Head of caudate nucleus (tissue), 42 donors: ENCODE measurements around the gene ABHD12.
A peak's percentile ranks its signal among the peaks of the same experiment; 100 is the strongest.

Experiments used
- DNase-seq, 42 donors: peaks; one replicate each; pipeline versions ENCODE4 v3.0.0 to v3.0.0-alpha.2; 2020 to 2021; ENCODE audit warnings: mixed read lengths in 7 of 42
- intact Hi-C: fragments of 100-400 bp; cut with DNase I; formaldehyde crosslinking; loops from one replicate; pipeline ENCODE4 v1.15.0; 2022

The ABHD12 gene

DNA sequence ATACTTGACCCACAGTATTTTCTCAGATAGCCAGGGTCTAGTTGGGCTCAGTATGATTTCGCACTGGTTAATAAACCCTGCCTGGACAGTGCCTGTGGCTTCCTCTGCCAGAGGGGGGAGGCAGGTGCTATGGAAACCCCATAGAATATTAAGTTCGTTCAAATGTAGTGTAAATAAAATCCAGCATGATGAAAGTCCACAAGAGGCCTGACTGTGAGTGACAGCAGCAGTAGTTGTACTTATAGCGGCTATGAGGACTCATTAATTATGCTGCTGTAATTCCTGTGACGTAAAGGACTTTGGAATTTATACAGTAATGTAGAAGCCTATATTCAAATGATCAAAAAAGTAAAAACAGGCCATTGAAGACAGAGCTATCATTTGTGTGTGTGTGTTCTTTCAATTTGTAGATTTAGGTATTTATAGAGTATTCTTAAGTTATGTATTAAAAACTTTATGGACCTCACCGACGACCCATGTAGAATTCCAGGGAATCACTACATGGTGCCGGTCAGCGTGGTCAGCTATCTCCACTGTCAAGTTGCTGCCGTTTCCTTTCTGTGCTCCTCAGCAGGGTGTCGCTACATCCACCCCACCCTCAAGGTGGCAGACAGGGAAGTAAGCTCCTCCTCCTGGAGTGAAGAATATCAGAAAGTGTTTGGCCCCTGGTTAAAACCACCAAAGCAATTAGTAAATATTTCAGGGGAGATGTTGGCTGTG is 132.7 kb downstream of the ABHD12 start:
- intact Hi-C loops: no loop called here
- peak in 2 of 42 donors; percentile 3 to 34 for DNase-seq

- intact Hi-C loops: no loop called here
- peak in 7 of 42 donors; percentile 7 to 32 (median 17) for DNase-seq
These were observed 133.5 kb downstream of the ABHD12 start for GRCh38 chr20:25257130-25257529.

GRCh38 chr20:25256226-25256859 is 134.3 kb downstream of the ABHD12 start:
- DNase-seq: peak in 7 of 42 donors; percentile 1 to 32 (median 13)
- intact Hi-C loops: no loop called here

DNA sequence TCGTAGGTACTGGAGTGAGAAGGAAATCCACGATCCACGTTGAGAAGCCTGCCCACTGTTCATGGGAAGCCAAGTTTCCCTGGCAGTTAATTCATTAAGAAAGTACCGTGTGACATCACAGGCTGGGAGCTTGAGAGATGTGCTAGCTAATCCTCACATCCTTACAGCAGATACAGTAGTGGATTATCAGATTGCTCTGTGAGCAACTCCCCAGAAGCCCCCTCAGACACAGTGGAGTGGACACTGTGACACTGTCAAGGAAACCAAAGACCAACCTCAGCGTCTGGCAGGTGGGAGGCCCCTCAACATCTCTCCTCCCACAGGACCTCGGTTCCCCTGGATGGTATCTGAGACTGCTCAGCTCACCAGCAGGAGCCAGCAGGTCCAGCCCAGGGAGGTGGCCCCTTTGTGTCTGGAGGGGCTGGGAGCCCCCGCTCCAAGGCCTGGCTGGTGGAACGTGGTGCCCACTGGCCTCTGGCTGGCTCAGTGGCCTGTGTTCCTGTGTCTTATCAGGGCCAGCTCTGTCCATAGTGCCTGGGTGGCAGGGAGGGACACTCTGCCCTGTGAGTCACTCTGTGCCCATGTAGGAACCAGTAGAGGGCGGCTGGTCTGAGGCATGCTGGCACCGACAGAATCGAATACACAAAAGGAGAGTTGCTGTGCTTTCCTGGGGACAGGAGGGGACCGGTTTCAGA is 135.5 kb downstream of the ABHD12 start:
- peak in 37 of 42 donors; percentile 34 to 88 (median 63) for DNase-seq
- intact Hi-C loops: no loop called here

GRCh38 chr20:25254571-25254970 is 136.1 kb downstream of the ABHD12 start:
- DNase-seq: peak in 1 of 42 donors; percentile 31
- intact Hi-C loops: no loop called here

DNA sequence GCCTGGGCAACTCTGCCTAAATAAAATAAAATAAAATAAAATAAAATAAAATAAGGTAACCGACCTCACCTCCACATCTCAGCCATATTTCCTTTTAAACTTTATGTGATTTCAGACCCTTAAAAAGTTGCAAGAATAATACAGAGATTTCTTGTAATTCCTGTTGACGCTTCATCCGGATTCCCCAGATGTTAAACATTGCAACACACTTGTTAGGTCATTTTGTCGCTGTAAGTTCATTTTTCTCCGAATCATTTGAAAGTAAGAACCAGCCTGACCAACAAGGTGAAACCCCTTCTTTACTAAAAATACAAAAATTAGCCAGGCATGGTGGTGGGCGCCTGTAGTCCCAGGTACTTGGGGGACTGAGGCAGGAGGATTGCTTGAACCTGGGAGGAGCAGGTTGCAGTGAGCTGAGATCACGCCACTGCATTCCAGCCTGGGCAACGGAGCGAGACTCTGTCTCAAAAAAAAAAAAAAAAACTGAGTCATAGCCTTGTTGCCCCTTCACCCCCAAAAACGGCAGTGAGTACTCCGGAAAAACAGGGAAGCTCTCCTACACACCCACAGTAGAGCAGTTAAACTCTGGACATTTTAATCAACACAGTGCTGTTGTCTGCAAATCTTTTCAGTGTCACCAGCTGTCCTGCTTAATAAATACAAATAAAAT is 136.9 kb downstream of the ABHD12 start:
- intact Hi-C loops: no loop called here

DNA sequence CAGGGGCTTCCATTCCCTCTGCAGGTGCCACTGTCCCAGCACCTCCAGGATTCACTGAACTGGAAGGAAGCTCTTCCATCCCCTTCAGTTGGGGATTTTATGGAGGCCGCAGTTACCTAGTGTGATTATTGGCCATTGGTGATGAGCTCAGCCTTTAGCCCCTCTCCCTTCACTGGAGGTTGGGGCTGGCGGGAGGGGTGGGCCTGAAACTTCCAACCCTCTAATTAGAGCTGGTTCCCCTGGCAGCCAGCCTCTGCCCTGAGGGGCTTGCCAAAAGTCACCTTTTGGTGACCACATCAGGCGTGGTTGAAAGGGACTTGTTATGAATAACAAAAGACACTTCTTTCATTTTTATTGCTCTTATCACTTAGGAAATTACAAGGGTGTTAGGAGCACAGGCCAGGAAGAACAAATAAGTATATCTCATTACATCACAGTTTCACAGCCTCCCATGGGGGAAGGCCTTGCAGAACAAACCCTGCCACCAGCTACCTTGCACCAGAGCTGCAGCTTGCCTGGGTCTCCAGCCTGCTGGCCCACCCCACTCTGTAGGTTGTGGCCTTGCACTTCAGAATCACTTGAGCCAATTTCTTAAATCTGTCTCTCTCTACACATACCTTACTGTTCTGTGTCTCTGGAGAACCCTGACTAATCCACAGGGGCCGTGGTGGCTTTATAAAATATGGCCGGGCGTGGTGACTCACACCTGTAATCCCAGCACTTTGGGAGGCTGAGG is 137.8 kb downstream of the ABHD12 start:
- peak in 4 of 42 donors; percentile 14 to 30 (median 24) for DNase-seq

More for the DNA sequence above, 136.9 kb downstream of the ABHD12 start:
- DNase-seq: peak in 2 of 42 donors; percentile 6 to 10

GRCh38 chr20:25252230-25252651 is 138.4 kb downstream of the ABHD12 start:
- intact Hi-C loops: no loop called here
- peak in 4 of 42 donors; percentile 17 to 32 (median 27) for DNase-seq

More for the DNA sequence above, 137.8 kb downstream of the ABHD12 start:
- intact Hi-C loops: no loop called here

GRCh38 chr20:25251558-25251957 is 139.1 kb downstream of the ABHD12 start:
- intact Hi-C loops: no loop called here
- peak in 8 of 42 donors; percentile 15 to 72 (median 30) for DNase-seq

DNA sequence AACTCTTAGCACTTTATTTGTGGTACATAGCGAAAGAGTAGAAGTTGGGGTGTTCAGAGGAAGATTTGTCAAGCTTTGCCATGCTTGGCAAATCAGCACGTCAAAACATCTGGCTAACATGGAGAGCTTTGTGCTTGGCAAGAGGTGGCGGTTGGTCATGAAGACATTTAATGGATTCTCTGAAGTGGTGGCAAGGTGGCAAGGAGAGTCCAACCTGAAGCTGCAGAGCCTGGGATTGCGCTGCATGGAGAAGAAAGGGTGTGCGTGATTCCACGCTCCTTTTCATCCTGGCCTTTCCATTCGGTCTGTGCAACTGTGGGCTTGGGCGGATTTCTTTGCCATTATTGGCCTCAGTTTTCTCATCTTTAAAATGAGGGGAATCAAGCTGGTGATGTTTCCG is 139.6 kb downstream of the ABHD12 start:
- DNase-seq: peak in 4 of 42 donors; percentile 14 to 36 (median 26)
- intact Hi-C loops: no loop called here

DNA sequence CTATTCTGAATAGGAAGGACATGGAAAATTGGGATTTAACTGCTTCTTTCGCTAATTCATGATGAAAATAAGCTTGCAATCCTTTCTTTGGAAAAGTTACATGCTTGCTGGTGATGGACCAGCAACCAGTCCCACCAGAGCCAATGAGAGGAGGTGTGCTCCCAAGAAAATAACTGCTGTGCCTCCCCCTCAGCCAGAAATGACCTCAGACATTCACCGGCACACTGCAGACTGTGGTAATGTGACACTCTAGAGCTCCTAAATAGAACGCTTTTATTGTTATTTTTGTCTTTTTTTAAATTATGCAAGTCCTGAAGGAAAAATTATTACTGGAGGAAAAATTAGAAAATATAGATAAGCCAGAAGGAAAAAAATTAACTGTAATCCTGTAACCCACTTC is 140.1 kb downstream of the ABHD12 start:
- intact Hi-C loops: no loop called here
- DNase-seq: peak in 4 of 42 donors; percentile 10 to 34 (median 14)
